DMS153 treated with DMSO at 0.1 percent for 48 hours (cell line): ENCODE data around the gene STX18.
"Not testable (repeated sequence)": the region's sequence is repeated elsewhere in the genome, so short reads cannot be mapped to it uniquely, and the experiment has no call there.

Experiments used
- DNase-seq: peaks from one replicate; lab custom pipeline; 2025; ENCODE audit not compliant: unreplicated experiment; lab: John Stamatoyannopoulos, UW

STX18 gene

DNA sequence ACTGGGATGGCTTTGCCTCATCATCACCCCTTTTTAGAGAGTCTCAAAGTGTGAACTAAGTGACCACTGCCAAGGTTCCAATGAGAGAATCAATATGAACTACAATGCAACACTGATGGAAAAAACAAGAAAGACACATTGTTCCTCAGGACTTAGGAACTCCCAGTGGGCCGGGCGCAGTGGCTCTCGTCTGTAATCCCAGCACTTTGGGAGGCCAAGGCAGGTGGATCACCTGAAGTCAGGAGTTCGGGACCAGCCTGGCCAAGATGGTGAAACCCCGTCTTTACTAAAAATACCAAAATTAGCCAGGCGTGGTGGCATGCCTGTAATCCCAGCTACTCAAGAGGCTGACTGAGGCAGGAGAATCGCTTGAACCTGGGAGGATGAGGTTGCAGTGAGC is 119.7 kb downstream of the STX18 start:
- not testable (repeated sequence) for DNase-seq

DNA sequence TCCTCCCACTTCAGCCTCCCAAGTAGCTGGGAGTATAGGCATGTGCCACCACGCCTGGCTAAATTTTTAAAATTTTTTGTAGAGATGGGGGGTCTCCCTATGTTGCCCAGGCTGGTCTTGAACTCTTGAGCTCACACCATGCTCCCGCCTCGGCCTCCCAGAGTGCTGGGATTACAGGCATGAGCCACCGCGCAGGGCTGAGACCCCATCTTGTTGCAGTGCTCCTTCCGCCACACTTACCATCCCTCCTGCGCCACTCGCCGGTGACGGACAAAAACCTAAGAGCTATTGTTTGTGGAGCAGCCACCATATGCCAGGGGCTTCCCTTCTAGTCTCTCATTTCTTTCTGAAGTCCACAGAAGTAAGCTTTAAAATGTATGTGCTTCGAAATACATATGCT is 120.5 kb downstream of the STX18 start:
- no peak for DNase-seq

- DNase-seq: no peak
These were observed 121.4 kb downstream of the STX18 start for GRCh38 chr4:4420421-4420820.

- DNase-seq: no peak
These were observed 122.0 kb downstream of the STX18 start for GRCh38 chr4:4419896-4420295.

DNA sequence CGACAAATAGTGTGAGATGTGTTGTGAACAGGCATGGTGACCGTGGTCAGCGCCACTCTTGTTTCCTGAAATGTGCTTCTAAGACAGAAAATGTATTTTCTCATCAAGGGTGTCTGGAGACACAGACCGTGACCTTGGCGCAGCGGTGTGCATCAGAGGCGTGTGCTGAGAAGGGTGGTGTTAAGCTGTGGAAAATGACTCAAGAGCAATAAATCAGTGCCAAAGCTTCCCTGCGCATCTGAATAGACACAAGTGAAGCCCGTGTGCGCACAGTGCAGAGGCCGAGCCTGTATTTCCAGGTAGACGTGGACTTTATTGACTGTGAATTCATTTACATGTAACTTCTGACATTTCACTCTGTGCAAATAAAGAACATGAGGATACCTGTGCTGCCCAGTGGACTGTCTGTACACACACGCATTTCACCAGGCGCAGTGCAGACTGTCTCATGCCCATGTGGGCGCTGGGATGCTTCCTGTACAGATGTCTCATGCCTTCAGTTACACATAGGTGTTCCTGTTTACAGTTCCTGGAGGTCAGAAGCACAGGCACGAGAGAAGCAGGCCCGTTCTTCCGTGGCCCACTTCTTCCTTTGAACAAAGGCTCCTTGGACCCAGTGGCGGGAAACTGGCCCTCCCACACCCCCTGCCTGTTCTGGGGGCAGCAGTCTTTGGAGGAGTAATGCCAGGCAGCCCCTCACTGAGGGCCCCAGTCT is 123.0 kb downstream of the STX18 start:
- DNase-seq: no peak

GRCh38 chr4:4417886-4418285 is 124.0 kb downstream of the STX18 start:
- DNase-seq: no peak

DNA sequence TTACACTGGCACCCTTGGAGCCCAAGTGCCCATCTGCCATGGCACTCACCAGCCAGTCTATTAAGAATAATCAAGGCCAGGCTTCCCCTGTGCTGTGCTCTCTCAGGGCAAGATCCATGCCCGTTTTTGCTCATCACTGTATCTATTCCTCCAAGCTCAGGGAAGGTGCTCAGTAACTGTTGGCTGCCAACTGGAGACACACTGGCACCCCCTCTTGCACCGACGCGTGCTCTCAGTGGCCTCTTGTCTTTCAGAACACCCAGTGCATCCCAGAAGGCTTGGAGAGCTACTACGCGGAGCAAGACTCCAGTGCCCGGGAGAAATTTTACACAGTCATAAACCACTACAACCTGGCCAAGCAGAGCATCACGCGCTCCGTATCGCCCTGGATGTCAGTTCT is 124.9 kb downstream of the STX18 start:
- no peak for DNase-seq

- no peak for DNase-seq
These were observed 125.7 kb downstream of the STX18 start for GRCh38 chr4:4415806-4416805.

DNA sequence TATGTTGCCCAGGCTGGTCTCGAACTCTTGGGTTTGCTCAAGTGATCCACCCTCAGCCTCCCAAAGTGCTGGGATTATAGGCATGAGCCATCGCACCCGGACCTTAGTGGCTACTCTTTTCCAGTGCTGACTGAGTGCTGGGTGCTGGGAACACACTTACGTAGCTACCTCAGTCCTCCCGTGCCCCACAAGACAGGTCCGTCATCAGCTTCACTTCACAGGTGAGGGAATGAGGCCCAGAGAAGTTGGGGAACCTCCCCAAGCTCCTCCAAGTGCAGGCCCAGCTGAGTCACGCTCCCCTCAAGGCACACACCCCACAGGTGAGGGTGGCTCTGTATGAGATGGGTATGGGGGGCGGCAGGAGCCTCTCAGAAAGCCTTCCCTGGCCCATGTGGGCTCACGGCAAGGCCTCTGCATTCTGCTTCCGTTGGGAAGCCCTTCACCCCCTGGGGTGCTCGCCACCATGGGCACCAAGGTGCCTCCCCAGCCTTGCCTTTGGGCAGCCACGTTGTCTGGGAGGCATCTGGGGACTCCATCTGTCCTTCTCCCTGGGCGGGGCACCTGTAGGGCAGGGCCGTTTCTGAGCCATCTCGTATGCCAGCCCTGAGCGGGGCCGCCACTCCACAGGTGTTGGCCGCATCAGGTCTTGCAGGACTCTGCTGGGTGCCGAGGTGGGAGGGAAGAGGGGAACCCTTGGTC is 126.6 kb downstream of the STX18 start:
- DNase-seq: no peak

DNA sequence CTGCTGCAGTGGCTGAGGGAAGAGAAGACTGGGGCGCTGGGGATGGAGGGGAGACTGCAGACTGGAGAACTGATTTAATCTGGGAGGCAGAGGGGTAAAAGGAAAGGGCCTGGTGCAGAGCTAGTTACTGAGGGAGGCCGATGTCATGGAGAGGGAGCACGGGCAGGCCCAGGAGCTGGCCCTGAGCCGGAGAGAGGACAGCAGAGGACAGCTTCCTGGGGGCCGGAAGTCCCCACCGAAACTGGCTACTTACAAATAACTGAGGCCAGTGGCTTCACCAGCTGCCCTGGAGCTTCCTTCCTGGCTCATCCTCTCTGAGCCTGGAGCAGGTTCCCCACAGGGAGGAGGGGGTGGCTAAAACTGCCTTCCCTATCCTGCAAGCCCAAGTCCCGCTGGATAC is 128.0 kb downstream of the STX18 start:
- no peak for DNase-seq

- no peak for DNase-seq
These were observed 128.5 kb downstream of the STX18 start for GRCh38 chr4:4413373-4413725.

GRCh38 chr4:4412641-4413372 is 129.0 kb downstream of the STX18 start:
- no peak for DNase-seq

- DNase-seq: no peak
These were observed 129.9 kb downstream of the STX18 start for GRCh38 chr4:4411906-4412305.

- DNase-seq: no peak
These were observed 131.6 kb downstream of the STX18 start for GRCh38 chr4:4410271-4410670.

DNA sequence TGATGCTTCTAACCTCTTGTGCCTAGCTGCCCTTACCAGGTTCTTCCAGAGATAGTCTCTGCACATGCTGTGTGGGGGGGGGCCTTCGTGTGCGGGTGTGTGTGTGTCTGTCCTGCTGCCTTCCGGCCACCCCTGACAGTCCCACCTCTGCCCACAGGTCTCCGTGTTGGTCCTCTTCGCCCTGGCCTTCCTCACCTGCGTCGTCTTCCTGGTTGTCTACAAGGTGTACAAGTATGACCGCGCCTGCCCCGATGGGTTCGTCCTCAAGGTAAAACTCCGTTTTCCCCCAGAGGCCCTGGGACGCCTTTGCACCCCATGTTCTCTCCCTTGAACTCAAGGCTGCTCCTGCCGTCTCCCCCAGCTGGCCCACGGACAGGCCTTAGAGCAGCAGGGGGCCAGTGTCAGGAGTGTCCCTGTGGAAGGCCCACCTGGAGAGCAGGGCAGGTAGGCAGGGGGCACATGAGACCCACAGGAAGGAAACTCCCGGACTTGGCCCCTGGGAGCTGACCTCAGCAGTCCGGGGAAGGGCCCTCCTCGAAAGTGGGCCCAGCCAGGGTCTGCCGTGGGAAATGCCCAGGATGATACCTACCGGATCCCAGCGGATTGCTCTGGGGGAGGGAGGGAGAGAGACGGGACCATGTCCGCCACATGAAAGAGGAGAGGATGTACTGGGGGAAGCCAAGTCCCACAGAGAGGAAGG is 132.3 kb downstream of the STX18 start:
- DNase-seq: no peak

GRCh38 chr4:4408576-4409335 is 133.1 kb downstream of the STX18 start:
- DNase-seq: no peak

- DNase-seq: no peak
These were observed 133.7 kb downstream of the STX18 start for GRCh38 chr4:4408132-4408523.

DNA sequence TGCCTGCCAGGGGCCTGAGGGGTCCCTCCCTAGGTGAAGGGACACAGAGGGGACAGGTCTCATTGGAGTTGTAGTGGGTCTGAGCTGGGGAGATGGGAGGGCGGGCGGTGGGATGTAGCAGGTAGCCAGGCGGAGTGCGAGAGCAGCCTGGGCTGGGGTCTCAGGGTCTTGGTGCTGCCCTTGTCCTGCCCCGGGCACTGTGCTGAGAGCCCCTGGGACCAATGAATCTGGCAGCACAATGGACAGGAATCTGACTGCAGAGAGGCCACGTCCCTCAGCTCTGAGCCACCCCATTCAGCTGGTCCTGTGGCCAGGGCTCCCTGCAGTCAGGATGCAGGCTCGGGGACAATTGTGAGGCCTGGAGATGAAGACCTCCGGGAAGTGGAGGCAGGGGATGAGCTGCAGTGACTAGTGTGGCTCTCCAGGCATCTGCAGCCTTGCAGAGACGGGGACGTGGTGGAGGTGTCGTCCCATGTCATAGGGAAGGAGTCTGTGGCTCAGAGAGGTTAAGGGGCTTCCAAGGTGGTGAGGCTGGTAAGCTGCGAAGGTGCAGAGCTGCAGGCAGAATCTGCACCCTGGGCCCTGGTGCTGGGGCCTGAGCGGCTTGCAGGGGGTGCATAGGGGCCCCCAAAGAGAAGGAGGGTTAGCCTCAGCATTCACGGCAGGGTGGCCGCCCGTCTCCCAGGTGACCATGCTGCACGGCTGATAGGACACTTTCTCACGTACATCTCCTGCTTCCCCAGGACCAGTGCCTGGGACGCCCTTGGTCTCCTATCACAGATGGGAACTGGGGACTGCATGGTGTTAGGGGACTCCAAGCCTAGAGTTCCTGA is 134.3 kb downstream of the STX18 start:
- DNase-seq: no peak
